H9 (cell line): ENCODE data around the gene SRF. TPM values are rescaled to one million over a fixed set of nuclear protein-coding genes. Genes with fewer than 3 reads are reported as not detected.

Source experiments
- DNase-seq: peaks from one replicate; pipeline ENCODE4 v3.0.0-alpha.2; 2017
- H2AFZ ChIP-seq: one replicate; pipeline ENCODE4 v1.6.1; 2013; ENCODE audit warnings: mild to moderate bottlenecking, low read length, control low read depth, moderate library complexity
- H2AK5ac ChIP-seq: 2 replicates; pipeline ENCODE4 v1.6.1; 2013; ENCODE audit warnings: low read length, control low read depth, mixed read lengths; ENCODE audit not compliant: insufficient read length
- H2BK120ac ChIP-seq: one replicate; pipeline ENCODE4 v1.6.1; 2013; ENCODE audit warnings: low read depth, mild to moderate bottlenecking, low read length, control low read depth, inconsistent platforms; ENCODE audit not compliant: poor library complexity, severe bottlenecking
- H2BK12ac ChIP-seq: 2 replicates; pipeline ENCODE4 v1.6.1; 2013; ENCODE audit warnings: low read length, control low read depth, mixed read lengths, low read depth; ENCODE audit not compliant: insufficient read length
- H2BK15ac ChIP-seq: 2 replicates; pipeline ENCODE4 v1.6.1; 2013; ENCODE audit warnings: low read depth, low read length, control low read depth
- H2BK20ac ChIP-seq: one replicate; pipeline ENCODE4 v1.6.1; 2013; ENCODE audit warnings: low read depth, mild to moderate bottlenecking, low read length, control low read depth, inconsistent platforms; ENCODE audit not compliant: poor library complexity, severe bottlenecking
- H2BK5ac ChIP-seq: 2 replicates; pipeline ENCODE4 v1.6.1; 2013; ENCODE audit warnings: low read length, control low read depth, mixed read lengths; ENCODE audit not compliant: insufficient read length
- H3K14ac ChIP-seq: 2 replicates; pipeline ENCODE4 v1.6.1; 2013; ENCODE audit warnings: low read length, control low read depth; ENCODE audit not compliant: insufficient read depth
- H3K18ac ChIP-seq: 2 replicates; pipeline ENCODE4 v1.6.1; 2013; ENCODE audit warnings: low read depth, mild to moderate bottlenecking, mixed read lengths, low read length, control low read depth; ENCODE audit not compliant: insufficient read length
- H3K23ac ChIP-seq: 2 replicates; pipeline ENCODE4 v1.6.1; 2013; ENCODE audit warnings: low read length, control low read depth, mixed read lengths, low read depth; ENCODE audit not compliant: insufficient read length
- H3K23me2 ChIP-seq: 2 replicates; pipeline ENCODE4 v1.6.1; 2013; ENCODE audit warnings: low read depth, mild to moderate bottlenecking, mixed read lengths, low read length, control low read depth; ENCODE audit not compliant: insufficient read length, poor library complexity, severe bottlenecking
- H3K27ac ChIP-seq: 2 replicates; pipeline ENCODE4 v1.5.1; 2013; ENCODE audit warnings: low read length, control low read depth, mixed read lengths, low read depth; ENCODE audit not compliant: insufficient read length
- H3K27me3 ChIP-seq: 2 replicates; pipeline ENCODE4 v1.6.1; 2013; ENCODE audit warnings: low read length, control low read depth, inconsistent platforms; ENCODE audit not compliant: insufficient read depth
- H3K4ac ChIP-seq: 2 replicates; pipeline ENCODE4 v1.6.1; 2013; ENCODE audit warnings: low read depth, mild to moderate bottlenecking, control low read depth, inconsistent platforms, low read length, moderate library complexity
- H3K4me1 ChIP-seq: 2 replicates; pipeline ENCODE4 v1.6.1; 2013; ENCODE audit warnings: low read length, control low read depth, inconsistent platforms; ENCODE audit not compliant: insufficient read depth
- H3K4me2 ChIP-seq: 2 replicates; pipeline ENCODE4 v1.6.1; 2013; ENCODE audit warnings: low read length, control low read depth, mixed read lengths; ENCODE audit not compliant: insufficient read length, insufficient read depth
- H3K56ac ChIP-seq: 2 replicates; pipeline ENCODE4 v1.6.1; 2013; ENCODE audit warnings: low read depth, mild to moderate bottlenecking, mixed read lengths, low read length, control low read depth; ENCODE audit not compliant: insufficient read length
- H3K79me1 ChIP-seq: 2 replicates; pipeline ENCODE4 v1.6.1; 2013; ENCODE audit warnings: low read depth, mild to moderate bottlenecking, moderate library complexity, low read length, control low read depth, inconsistent platforms; ENCODE audit not compliant: insufficient read depth, poor library complexity, severe bottlenecking
- H3K79me2 ChIP-seq: 2 replicates; pipeline ENCODE4 v1.6.1; 2013; ENCODE audit warnings: low read length, control low read depth, inconsistent platforms; ENCODE audit not compliant: insufficient read depth
- H3K9ac ChIP-seq: 2 replicates; pipeline ENCODE4 v1.6.1; 2013; ENCODE audit warnings: low read length, control low read depth, mixed read lengths; ENCODE audit not compliant: insufficient read length; ENCODE audit errors: extremely low read depth
- H3K9me3 ChIP-seq: one replicate; pipeline ENCODE4 v1.6.1; 2013; ENCODE audit warnings: low read depth, low read length, inconsistent platforms; ENCODE audit not compliant: control insufficient read depth
- H3T11ph ChIP-seq: one replicate; pipeline ENCODE4 v1.6.1; 2013; ENCODE audit warnings: mild to moderate bottlenecking, low read length, control low read depth, inconsistent platforms
- H4K20me1 ChIP-seq: one replicate; pipeline ENCODE4 v1.6.1; 2013; ENCODE audit not compliant: control insufficient read depth, insufficient read length, insufficient read depth
- H4K5ac ChIP-seq: 2 replicates; pipeline ENCODE4 v1.6.1; 2013; ENCODE audit warnings: low read depth, mild to moderate bottlenecking, mixed read lengths, low read length, control low read depth; ENCODE audit not compliant: insufficient read length
- H4K8ac ChIP-seq: replicated peaks from 2 replicates; pipeline ENCODE4 v1.6.1; 2013; ENCODE audit warnings: low read length, control low read depth, mixed read lengths, low read depth; ENCODE audit not compliant: insufficient read length
- H4K91ac ChIP-seq: 2 replicates; pipeline ENCODE4 v1.6.1; 2013; ENCODE audit warnings: low read depth, mild to moderate bottlenecking, moderate library complexity, mixed read lengths, low read length, control low read depth; ENCODE audit not compliant: insufficient read length
- H3K27ac Mint-ChIP-seq, 3 experiments: 2 replicates in 2 of 3; 3 replicates in 1 of 3; pipeline ENCODE4 v1.8.0; 2020 to 2021; ENCODE audit warnings: mixed read lengths in 3 of 3, mild to moderate bottlenecking in 1 of 3, moderate library complexity in 1 of 3
- H3K27me3 Mint-ChIP-seq: 2 replicates; pipeline ENCODE4 v1.8.0; 2021; ENCODE audit warnings: low read depth, mild to moderate bottlenecking, moderate library complexity, mixed read lengths
- H3K36me3 Mint-ChIP-seq, 3 experiments: 2 replicates in 2 of 3; 3 replicates in 1 of 3; pipeline ENCODE4 v1.8.0; 2020 to 2021; ENCODE audit warnings: low read depth in 3 of 3, mixed read lengths in 3 of 3; ENCODE audit not compliant: insufficient read depth in 1 of 3
- H3K4me1 Mint-ChIP-seq, 2 experiments: 2 replicates each; pipeline ENCODE4 v1.8.0; 2020; ENCODE audit warnings: mixed read lengths in 2 of 2
- H3K4me3 Mint-ChIP-seq, 2 experiments: 2 replicates in 1 of 2; 3 replicates in 1 of 2; pipeline ENCODE4 v1.8.0; 2020 to 2021; ENCODE audit warnings: mild to moderate bottlenecking in 2 of 2, mixed read lengths in 2 of 2, moderate library complexity in 1 of 2
- H3K9me3 Mint-ChIP-seq, 2 experiments: 2 replicates in 1 of 2; 3 replicates in 1 of 2; pipeline ENCODE4 v1.8.0; 2020; ENCODE audit warnings: mild to moderate bottlenecking in 2 of 2, mixed read lengths in 2 of 2, moderate library complexity in 1 of 2
- WGBS: extraction: QIAGEN DNeasy Blood & Tissue Kit; methylation state at CpG from one replicate; pipeline ENCODE4 v1.1.7; 2013; ENCODE audit warnings: missing lambda C conversion rate, low lambda C conversion rate, mixed read lengths; ENCODE audit not compliant: insufficient read length; ENCODE audit errors: extremely low coverage; 5-methylcytosine and 5-hydroxymethylcytosine counted together
- total RNA-seq: library from RNA; stranded (reverse); gene quantifications from 2 replicates; pipeline ENCODE4 v1.2.1, GENCODE V29; 2021
- TF ChIP-seq, protein P1 (sequence below): fragments of 200-600 bp; sonication (generic); conservative IDR thresholded peaks from 3 replicates; pipeline ENCODE4 v1.8.0; 2021; ENCODE audit warnings: antibody characterized with exemption, mild to moderate bottlenecking

The SRF gene
- total RNA-seq, 1 experiment from 2014 or later = 57.5 TPM

DNA sequence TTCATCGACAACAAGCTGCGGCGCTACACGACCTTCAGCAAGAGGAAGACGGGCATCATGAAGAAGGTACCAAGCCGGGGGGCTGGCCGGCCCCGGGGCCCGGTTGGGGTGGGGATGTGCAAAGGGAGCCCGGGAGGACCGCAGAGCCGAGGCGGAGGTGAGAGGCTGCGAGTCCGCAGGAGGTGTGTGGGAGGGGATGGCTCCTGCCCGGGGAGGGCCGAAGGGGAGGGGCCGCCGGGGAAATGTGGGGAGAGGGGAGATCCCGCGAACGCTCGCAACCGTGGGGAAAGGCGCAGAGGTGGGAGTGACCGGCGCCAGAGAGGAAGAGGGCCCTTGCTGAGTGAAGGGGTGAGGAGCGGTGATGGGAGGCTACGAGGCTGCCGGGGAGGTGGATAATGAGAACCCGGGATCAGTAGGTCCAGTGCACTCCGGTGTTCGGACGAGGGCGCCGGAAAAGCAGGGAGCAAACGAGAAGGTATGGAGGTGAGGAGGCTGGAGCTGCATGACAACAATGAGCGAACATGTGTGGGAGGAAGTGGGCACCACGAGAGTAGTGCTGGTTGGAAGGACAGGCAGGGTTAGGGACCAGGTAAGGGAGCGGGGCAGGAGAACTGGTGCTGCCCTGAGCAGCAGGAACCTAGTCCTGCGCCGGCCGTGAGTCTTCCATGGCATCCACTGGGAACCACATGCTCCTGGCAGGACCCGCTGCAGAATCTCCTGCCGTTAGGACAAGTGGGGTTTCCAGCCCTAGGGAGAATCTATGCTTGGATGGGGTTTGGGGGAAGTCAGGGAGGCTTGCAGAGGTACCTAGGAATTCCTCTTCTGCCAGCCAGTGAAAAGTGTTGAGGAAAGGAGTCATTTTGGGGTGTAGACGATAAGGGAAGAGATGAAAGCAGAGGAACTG is 1.3 kb downstream of the SRF start:
- H4K8ac ChIP-seq = no peak overlapping the region
- no peaks in the 10 kb centered on the region for H3K9me3 ChIP-seq
- no CpG with 5 or more reads among the region's 46 CpGs for WGBS
- peak overlapping the region; percentile 99 for H3K18ac ChIP-seq
- peaks cover 4% of the 10 kb centered on the region; the same call in 1 of the 2 replicates for H3K4me1 ChIP-seq
- peak overlapping the region; percentile 73 for H3K9ac ChIP-seq
- no peak overlapping the region for H2AK5ac ChIP-seq
- Mint-ChIP-seq H3K27me3 (peaks cover 6% of the 10 kb centered on the region), H3K9me3 (peaks cover 0 to 3% of the 10 kb centered on the region in 2 experiments; a peak in 2 of 5 replicates), H3K4me3 (peak overlapping the region; percentile 99 to 100), H3K4me1 (peaks cover 32 to 35% of the 10 kb centered on the region in 2 experiments), H3K27ac (peak overlapping the region in 2 of 3 experiments; percentile 85 to 93; a peak in 5 of 7 replicates), H3K36me3 (peaks cover 20 to 37% (median 34%) of the 10 kb centered on the region in 3 experiments)
- no peak overlapping the region for H2BK5ac ChIP-seq
- no peak for DNase-seq
- H3T11ph ChIP-seq = no peak overlapping the region
- H3K27ac ChIP-seq = no peak overlapping the region
- TF ChIP-seq, protein P1, sequence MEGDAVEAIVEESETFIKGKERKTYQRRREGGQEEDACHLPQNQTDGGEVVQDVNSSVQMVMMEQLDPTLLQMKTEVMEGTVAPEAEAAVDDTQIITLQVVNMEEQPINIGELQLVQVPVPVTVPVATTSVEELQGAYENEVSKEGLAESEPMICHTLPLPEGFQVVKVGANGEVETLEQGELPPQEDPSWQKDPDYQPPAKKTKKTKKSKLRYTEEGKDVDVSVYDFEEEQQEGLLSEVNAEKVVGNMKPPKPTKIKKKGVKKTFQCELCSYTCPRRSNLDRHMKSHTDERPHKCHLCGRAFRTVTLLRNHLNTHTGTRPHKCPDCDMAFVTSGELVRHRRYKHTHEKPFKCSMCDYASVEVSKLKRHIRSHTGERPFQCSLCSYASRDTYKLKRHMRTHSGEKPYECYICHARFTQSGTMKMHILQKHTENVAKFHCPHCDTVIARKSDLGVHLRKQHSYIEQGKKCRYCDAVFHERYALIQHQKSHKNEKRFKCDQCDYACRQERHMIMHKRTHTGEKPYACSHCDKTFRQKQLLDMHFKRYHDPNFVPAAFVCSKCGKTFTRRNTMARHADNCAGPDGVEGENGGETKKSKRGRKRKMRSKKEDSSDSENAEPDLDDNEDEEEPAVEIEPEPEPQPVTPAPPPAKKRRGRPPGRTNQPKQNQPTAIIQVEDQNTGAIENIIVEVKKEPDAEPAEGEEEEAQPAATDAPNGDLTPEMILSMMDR = no peak
- H2BK20ac ChIP-seq = no peak overlapping the region
- H3K27me3 ChIP-seq = no peaks in the 10 kb centered on the region
- no peak overlapping the region for H2BK12ac ChIP-seq
- no peak overlapping the region for H4K5ac ChIP-seq
- no peak overlapping the region for H4K91ac ChIP-seq
- H4K20me1 ChIP-seq = no peaks in the 10 kb centered on the region
- peaks cover 23% of the 10 kb centered on the region for H3K23me2 ChIP-seq
- peak overlapping the region; percentile 81 for H3K14ac ChIP-seq
- H3K23ac ChIP-seq = no peak overlapping the region
- no peak overlapping the region for H2BK15ac ChIP-seq
- no peak overlapping the region for H2AFZ ChIP-seq
- no peak overlapping the region for H3K56ac ChIP-seq
- H3K79me2 ChIP-seq = peaks cover 2% of the 10 kb centered on the region; the same call in 1 of the 2 replicates
- H3K4ac ChIP-seq = peak overlapping the region; percentile 42; the same call in 1 of the 2 replicates
- peaks cover 4% of the 10 kb centered on the region for H3K79me1 ChIP-seq
- H3K4me2 ChIP-seq = peak overlapping the region; percentile 79
- no peak overlapping the region for H2BK120ac ChIP-seq
